Peyer's patch (tissue), 4 donors: Measurements from ENCODE around the gene LRRC61.

ENCODE experiments used
- CTCF ChIP-seq, 6 experiments: fragments of 450-650 bp in 4 of 6; fragments of 200-600 bp in 2 of 6; sonication (generic) in 1 of 6; IDR thresholded peaks; one replicate each; pipeline ENCODE4 v1.5.1; 2017 to 2019; ENCODE audit warnings: antibody characterized with exemption in 6 of 6, mild to moderate bottlenecking in 3 of 6, moderate library complexity in 1 of 6
- POLR2A ChIP-seq, 2 donors: fragments of 450-650 bp; IDR thresholded peaks; one replicate each; pipeline ENCODE4 v1.5.1; 2017; ENCODE audit warnings: antibody characterized with exemption in 2 of 2, mild to moderate bottlenecking in 2 of 2, moderate library complexity in 2 of 2

- no peak for TF ChIP-seq CTCF (IDR thresholded peaks at IDR 0.05)
- TF ChIP-seq POLR2A (IDR thresholded peaks at IDR 0.05): no peak
Measured at GRCh38 chr7:150332852-150333635, 9.9 kb downstream of the LRRC61 start.
